Karpas-422 (cell line): Measurements from ENCODE around the gene SIGLEC15. TPM values are rescaled to one million over a fixed set of nuclear protein-coding genes. Genes with fewer than 3 reads are reported as not detected.

ENCODE experiments used
- DNase-seq: peaks from one replicate; pipeline ENCODE4 v3.0.0-alpha.2; 2015
- H2AFZ ChIP-seq: fragments of 200-600 bp; sonication (generic); 2 replicates; pipeline ENCODE4 v1.6.1; 2014; ENCODE audit warnings: antibody characterized with exemption, low read length, mixed read lengths
- H3K27ac ChIP-seq: fragments of 200-600 bp; sonication (generic); 2 replicates; pipeline ENCODE4 v1.5.1; 2014; ENCODE audit warnings: mild to moderate bottlenecking, low read length, moderate library complexity
- H3K27me3 ChIP-seq: fragments of 200-600 bp; sonication (generic); 2 replicates; pipeline ENCODE4 v1.6.1; 2014; ENCODE audit warnings: low read length, mixed read lengths
- H3K36me3 ChIP-seq: fragments of 200-600 bp; sonication (generic); 2 replicates; pipeline ENCODE4 v1.6.1; 2014; ENCODE audit warnings: low read length, mixed read lengths; ENCODE audit not compliant: insufficient read depth
- H3K4me1 ChIP-seq: fragments of 200-600 bp; sonication (generic); 2 replicates; pipeline ENCODE4 v1.6.1; 2014; ENCODE audit warnings: mild to moderate bottlenecking, low read length, mixed read lengths
- H3K4me2 ChIP-seq: fragments of 200-600 bp; sonication (generic); 2 replicates; pipeline ENCODE4 v1.6.1; 2014; ENCODE audit warnings: low read length, low read depth, mild to moderate bottlenecking; ENCODE audit not compliant: poor library complexity, severe bottlenecking
- H3K4me3 ChIP-seq: fragments of 200-600 bp; sonication (generic); 2 replicates; pipeline ENCODE4 v1.5.1; 2014; ENCODE audit warnings: mild to moderate bottlenecking, antibody characterized with exemption, low read length, mixed read lengths
- H3K79me2 ChIP-seq: fragments of 200-600 bp; sonication (generic); 2 replicates; pipeline ENCODE4 v1.6.1; 2014; ENCODE audit warnings: mild to moderate bottlenecking, low read length, mixed read lengths
- H3K9ac ChIP-seq: fragments of 200-600 bp; sonication (generic); 2 replicates; pipeline ENCODE4 v1.6.0; 2014; ENCODE audit warnings: low read length
- H3K9me2 ChIP-seq: fragments of 200-600 bp; sonication (generic), shearing (Covaris generic); replicated peaks from 2 replicates; pipeline ENCODE4 v1.6.0; 2014; ENCODE audit warnings: mild to moderate bottlenecking, low read length, moderate library complexity; ENCODE audit not compliant: insufficient read depth
- H3K9me3 ChIP-seq: fragments of 300-700, 200-600 bp; sonication (generic); 2 replicates; pipeline ENCODE4 v1.6.1; 2014; ENCODE audit warnings: low read length, mixed read lengths
- H4K20me1 ChIP-seq: fragments of 200-600 bp; sonication (generic); 2 replicates; pipeline ENCODE4 v1.6.1; 2014; ENCODE audit warnings: mild to moderate bottlenecking, antibody characterized with exemption, low read length, low read depth; ENCODE audit not compliant: insufficient read depth
- total RNA-seq: library from RNA; depleted of rRNA; stranded (reverse); fragments of >200 nt; shearing (Covaris generic); gene quantifications from 2 replicates; pipeline ENCODE4 v1.2.3, GENCODE V29; 2014; ENCODE audit warnings: low replicate concordance

SIGLEC15 gene
- total RNA-seq, 1 experiment from 2014 or later = 1.6 TPM

DNA sequence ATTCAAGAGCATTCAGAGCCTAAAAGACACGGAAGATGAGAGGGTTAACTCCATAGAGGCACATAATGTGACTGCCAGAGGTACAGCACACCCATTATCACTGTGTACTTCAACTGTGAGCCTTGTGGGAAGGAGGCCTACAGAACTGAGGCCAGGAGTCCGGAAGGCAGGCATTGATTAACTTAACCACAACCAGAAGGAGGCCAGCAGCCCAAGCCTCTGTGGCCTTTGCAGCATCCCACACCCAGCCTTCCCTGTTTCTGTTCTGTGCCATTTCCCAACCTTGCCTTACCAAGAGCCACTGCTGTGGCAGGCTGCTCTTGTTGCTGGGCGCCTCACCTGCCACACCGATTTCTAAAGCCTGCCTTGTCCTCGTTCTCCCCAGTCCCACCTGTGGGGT lies 27.2 kb downstream of the SIGLEC15 start:
- no peaks in the 10 kb centered on the region for H3K79me2 ChIP-seq
- peaks cover 26% of the 10 kb centered on the region for H3K4me1 ChIP-seq
- H3K27ac ChIP-seq = no peak overlapping the region
- H3K9ac ChIP-seq = no peak overlapping the region
- H3K4me3 ChIP-seq = no peak overlapping the region
- H3K9me2 ChIP-seq = no peaks in the 10 kb centered on the region
- no peak overlapping the region for H2AFZ ChIP-seq
- H3K4me2 ChIP-seq = no peak overlapping the region
- DNase-seq = no peak
- peaks cover 11% of the 10 kb centered on the region; the same call in 1 of the 2 replicates for H3K36me3 ChIP-seq
- H4K20me1 ChIP-seq = no peaks in the 10 kb centered on the region
- no peaks in the 10 kb centered on the region for H3K9me3 ChIP-seq
- H3K27me3 ChIP-seq = no peaks in the 10 kb centered on the region

DNA sequence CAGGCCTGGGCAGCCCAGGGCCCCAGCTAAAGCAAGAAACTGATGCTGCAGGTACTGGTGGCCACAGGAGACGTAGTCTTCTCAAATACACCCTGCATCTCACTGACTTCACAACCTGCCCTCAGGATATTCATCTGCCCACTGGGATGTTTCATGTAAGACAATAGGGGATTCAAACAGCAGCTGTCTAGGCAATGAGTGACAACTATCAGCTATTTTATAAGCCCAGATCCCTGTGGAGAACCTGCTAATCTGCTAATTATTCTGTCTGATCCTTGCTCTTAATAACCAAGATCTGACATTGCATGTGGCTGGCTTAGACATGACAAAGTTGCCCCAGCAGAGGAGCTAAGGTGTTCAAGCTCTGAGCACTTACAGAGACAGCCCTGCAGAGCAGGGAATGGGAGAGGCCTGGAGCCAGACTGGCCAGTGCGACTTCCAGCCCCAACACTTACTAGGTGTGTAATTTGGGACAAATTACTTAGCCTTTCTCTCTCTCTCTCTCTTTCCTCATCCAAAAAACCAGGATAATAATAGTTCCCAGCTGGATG lies 28.6 kb downstream of the SIGLEC15 start:
- Histone ChIP-seq H4K20me1 (no peaks in the 10 kb centered on the region), H3K27me3 (no peaks in the 10 kb centered on the region), H3K79me2 (no peaks in the 10 kb centered on the region), H3K4me3 (no peak overlapping the region), H2AFZ (no peak overlapping the region), H3K4me1 (peaks cover 18% of the 10 kb centered on the region), H3K4me2 (no peak overlapping the region), H3K9me3 (no peaks in the 10 kb centered on the region), H3K9ac (no peak overlapping the region), H3K27ac (no peak overlapping the region), H3K9me2 (no peaks in the 10 kb centered on the region), H3K36me3 (peaks cover 14% of the 10 kb centered on the region; the same call in 1 of the 2 replicates)
- no peak for DNase-seq

DNA sequence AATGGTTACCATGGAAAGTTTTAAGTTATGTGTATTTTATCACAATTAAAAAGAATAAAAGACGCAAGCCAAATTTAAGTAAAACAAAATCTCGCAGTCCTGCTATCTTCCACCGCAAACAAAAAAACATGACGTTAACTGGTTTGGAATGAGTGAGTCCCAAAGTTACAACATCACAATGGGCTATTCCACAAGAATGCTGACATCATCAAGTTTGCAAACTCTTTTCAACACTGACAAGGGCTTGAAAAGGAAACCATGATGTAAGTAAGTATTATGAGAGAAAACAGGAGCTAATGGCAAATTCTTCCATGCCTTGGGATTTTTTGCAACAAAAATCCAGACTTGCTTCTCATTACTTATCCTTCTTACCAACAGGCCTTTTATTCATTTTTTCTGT lies 31.1 kb downstream of the SIGLEC15 start:
- Histone ChIP-seq H3K4me1 (no peaks in the 10 kb centered on the region), H3K9me3 (no peaks in the 10 kb centered on the region), H3K36me3 (0 out of 2 replicates have a peak, but pooled peaks cover 13% of the 10 kb centered on the region), H3K27ac (no peak overlapping the region), H3K9ac (no peak overlapping the region), H3K27me3 (no peaks in the 10 kb centered on the region), H2AFZ (no peak overlapping the region), H3K79me2 (no peaks in the 10 kb centered on the region), H3K9me2 (no peaks in the 10 kb centered on the region), H3K4me2 (no peak overlapping the region), H3K4me3 (no peak overlapping the region), H4K20me1 (no peaks in the 10 kb centered on the region)
- no peak for DNase-seq

DNA sequence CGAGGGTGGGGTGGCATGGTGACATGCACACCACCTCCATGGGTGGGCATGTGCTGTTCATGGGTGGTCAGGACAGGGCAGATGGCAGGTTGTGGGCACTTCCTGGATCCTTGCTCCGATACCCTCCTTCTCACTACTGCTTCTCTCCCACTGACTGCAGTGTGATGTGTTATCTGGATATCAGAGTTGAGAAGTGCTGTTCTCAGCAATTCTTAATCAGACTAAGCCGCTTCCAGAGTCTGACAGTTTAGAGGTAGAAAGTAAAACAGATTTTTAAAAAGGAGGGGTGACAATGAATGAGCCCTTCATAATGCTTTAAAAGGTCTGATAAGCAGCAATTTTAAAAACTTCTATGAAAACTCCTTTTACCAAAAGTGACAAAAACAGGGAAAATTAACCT lies 33.9 kb downstream of the SIGLEC15 start:
- no peaks in the 10 kb centered on the region for H3K27me3 ChIP-seq

DNA sequence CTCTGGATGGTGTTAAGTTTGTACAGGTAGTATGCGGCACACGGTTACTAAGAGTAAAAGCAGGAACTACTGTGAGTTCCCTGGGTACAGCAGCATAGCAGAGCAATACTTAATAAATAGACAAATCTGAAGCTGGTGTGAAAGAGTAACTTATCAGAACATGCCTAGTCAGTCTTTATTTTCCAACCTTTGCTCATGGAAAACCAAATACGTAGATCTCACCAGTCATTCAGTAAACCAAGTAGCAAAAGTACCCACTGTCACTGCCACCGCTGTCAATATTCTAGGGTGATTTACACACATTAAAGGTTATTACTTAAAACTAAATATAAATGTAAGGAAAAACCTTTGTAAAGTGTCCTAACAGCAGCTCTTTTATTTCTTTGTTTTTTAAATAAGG lies 35.0 kb downstream of the SIGLEC15 start:
- Histone ChIP-seq H3K27me3 (no peaks in the 10 kb centered on the region), H3K9ac (no peak overlapping the region), H3K27ac (no peak overlapping the region), H4K20me1 (no peaks in the 10 kb centered on the region), H3K4me2 (no peak overlapping the region), H3K4me1 (no peaks in the 10 kb centered on the region), H3K36me3 (peaks cover 17% of the 10 kb centered on the region; the same call in 1 of the 2 replicates), H3K79me2 (no peaks in the 10 kb centered on the region), H3K9me3 (no peaks in the 10 kb centered on the region), H3K4me3 (no peak overlapping the region), H3K9me2 (no peaks in the 10 kb centered on the region), H2AFZ (no peak overlapping the region)
- no peak for DNase-seq

More for the DNA sequence above, 33.9 kb downstream of the SIGLEC15 start:
- no peaks in the 10 kb centered on the region for H3K9me2 ChIP-seq
- DNase-seq = no peak
- no peak overlapping the region for H3K4me2 ChIP-seq
- no peaks in the 10 kb centered on the region for H4K20me1 ChIP-seq
- peaks cover 11% of the 10 kb centered on the region; the same call in 1 of the 2 replicates for H3K36me3 ChIP-seq
- no peaks in the 10 kb centered on the region for H3K9me3 ChIP-seq
- H3K79me2 ChIP-seq = no peaks in the 10 kb centered on the region
- H2AFZ ChIP-seq = no peak overlapping the region
- H3K27ac ChIP-seq = no peak overlapping the region
- no peak overlapping the region for H3K4me3 ChIP-seq
- no peak overlapping the region for H3K9ac ChIP-seq
- H3K4me1 ChIP-seq = no peaks in the 10 kb centered on the region

DNA sequence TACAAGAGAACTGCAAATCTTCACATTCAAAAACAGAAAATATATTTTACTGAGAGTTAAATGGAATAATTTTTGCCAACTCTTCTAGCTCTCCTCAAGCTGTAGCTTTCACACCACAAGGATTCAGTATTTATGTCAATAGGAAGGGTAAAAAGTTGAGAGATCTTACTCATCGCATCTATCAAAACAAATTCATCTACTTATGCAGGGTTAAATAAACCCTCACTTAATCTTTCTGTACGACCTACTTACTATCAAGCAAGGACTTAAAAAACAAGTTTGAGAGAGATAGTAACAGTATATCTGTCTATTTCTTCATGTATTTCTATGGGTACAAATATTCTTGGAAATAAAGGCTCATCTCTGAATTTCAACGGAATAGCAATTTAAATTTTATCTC lies 35.5 kb downstream of the SIGLEC15 start:
- DNase-seq = no peak
- H3K36me3 ChIP-seq = peaks cover 17% of the 10 kb centered on the region; the same call in 1 of the 2 replicates
- no peaks in the 10 kb centered on the region for H3K27me3 ChIP-seq

DNA sequence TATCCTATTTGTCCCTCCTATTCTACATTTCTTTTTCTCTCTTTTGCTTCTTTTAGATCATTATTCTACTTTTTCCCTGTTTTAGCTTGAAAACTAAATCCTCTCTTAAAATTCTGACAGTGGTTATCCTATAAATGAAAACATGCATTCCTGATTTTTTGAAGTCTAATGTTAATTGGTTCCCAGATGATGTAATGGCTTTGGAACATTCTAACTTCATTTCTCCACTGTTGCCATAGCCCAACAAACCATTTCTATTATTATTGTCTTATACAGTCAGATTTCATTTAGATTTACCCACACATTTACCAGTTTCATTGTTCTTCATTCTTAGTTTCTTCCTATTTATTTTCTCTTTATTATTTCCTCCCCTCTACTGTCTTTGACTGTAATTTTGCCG lies 36.5 kb downstream of the SIGLEC15 start:
- H3K9me3 ChIP-seq = no peaks in the 10 kb centered on the region
- peaks cover 17% of the 10 kb centered on the region; the same call in 1 of the 2 replicates for H3K36me3 ChIP-seq
- no peak overlapping the region for H3K4me2 ChIP-seq
- no peak overlapping the region for H3K9ac ChIP-seq
- H2AFZ ChIP-seq = no peak overlapping the region
- H3K9me2 ChIP-seq = no peaks in the 10 kb centered on the region
- no peaks in the 10 kb centered on the region for H3K4me1 ChIP-seq
- no peaks in the 10 kb centered on the region for H3K27me3 ChIP-seq
- H3K27ac ChIP-seq = no peak overlapping the region
- H4K20me1 ChIP-seq = no peaks in the 10 kb centered on the region
- H3K4me3 ChIP-seq = no peak overlapping the region
- no peaks in the 10 kb centered on the region for H3K79me2 ChIP-seq
- no peak for DNase-seq

More for the DNA sequence above, 35.5 kb downstream of the SIGLEC15 start:
- Histone ChIP-seq H2AFZ (no peak overlapping the region), H3K9ac (no peak overlapping the region), H3K9me3 (no peaks in the 10 kb centered on the region), H4K20me1 (no peaks in the 10 kb centered on the region), H3K9me2 (no peaks in the 10 kb centered on the region), H3K27ac (no peak overlapping the region), H3K4me2 (no peak overlapping the region), H3K4me3 (no peak overlapping the region), H3K79me2 (no peaks in the 10 kb centered on the region), H3K4me1 (no peaks in the 10 kb centered on the region)

DNA sequence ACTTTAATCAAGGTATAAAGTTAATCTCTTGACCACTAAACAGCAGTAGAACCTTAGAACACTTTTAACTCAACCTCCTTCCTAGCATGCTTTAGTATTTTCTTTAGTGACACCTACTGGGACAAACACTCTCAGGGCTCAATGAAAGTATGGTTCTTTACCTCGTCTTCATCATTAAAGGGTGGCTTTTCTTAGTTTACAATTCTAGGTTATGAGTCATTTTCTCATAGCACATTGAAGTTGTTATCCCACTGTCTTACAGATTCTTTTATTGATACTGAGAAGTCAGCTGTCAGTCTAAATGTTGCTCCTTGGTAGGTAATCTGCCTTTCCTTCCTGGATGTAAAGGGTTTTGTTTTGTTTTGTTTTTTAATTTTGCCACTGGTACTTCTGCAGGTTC lies 38.0 kb downstream of the SIGLEC15 start:
- Histone ChIP-seq H3K9me2 (no peaks in the 10 kb centered on the region), H4K20me1 (no peaks in the 10 kb centered on the region), H3K4me3 (no peak overlapping the region), H3K4me1 (no peaks in the 10 kb centered on the region), H3K36me3 (peaks cover 17% of the 10 kb centered on the region; the same call in 1 of the 2 replicates), H2AFZ (no peak overlapping the region), H3K27me3 (no peaks in the 10 kb centered on the region), H3K4me2 (no peak overlapping the region), H3K9me3 (no peaks in the 10 kb centered on the region), H3K9ac (no peak overlapping the region), H3K27ac (no peak overlapping the region), H3K79me2 (no peaks in the 10 kb centered on the region)
- DNase-seq = no peak
